AG09309 (cell line): ENCODE measurements around the gene LPCAT3.
"Not testable (repeated sequence)": the region's sequence is repeated elsewhere in the genome, so short reads cannot be mapped to it uniquely, and the experiment has no call there.

Experiments
- DNase-seq: peaks from one replicate; pipeline ENCODE4 v3.0.0-alpha.2; 2010; ENCODE audit warnings: low read depth
- H3K4me3 ChIP-seq: 2 replicates; pipeline ENCODE4 v1.5.1; 2011; ENCODE audit warnings: mild to moderate bottlenecking, low read depth, low read length, moderate library complexity; ENCODE audit not compliant: control insufficient read depth
- CTCF ChIP-seq: IDR thresholded peaks from 2 replicates; pipeline ENCODE4 v1.5.1; 2011; ENCODE audit warnings: mild to moderate bottlenecking, low read depth, low read length, inconsistent platforms; ENCODE audit not compliant: insufficient read depth, control insufficient read depth; ENCODE audit errors: missing control alignments

Gene LPCAT3

GRCh38 chr12:7019043-7019569 is 830 bp upstream of the LPCAT3 start:
- peak overlapping the region; percentile 82 for H3K4me3 ChIP-seq
- no peak for DNase-seq
- no peak for TF ChIP-seq CTCF

- DNase-seq, result no peak
- no peak for TF ChIP-seq CTCF
- H3K4me3 ChIP-seq, result peak overlapping the region; percentile 82
Measured at GRCh38 chr12:7017870-7018349, 366 bp downstream of the LPCAT3 start.

GRCh38 chr12:7016958-7017571 is 1.2 kb downstream of the LPCAT3 start:
- no peak for TF ChIP-seq CTCF
- DNase-seq, result no peak
- H3K4me3 ChIP-seq, result no peak overlapping the region

- TF ChIP-seq CTCF, result no peak
- H3K4me3 ChIP-seq, result no peak overlapping the region
- no peak for DNase-seq
Measured at GRCh38 chr12:7015555-7016370, 2.5 kb downstream of the LPCAT3 start.

GRCh38 chr12:7013101-7013500 is 5.2 kb downstream of the LPCAT3 start:
- no peak for TF ChIP-seq CTCF
- no peak overlapping the region for H3K4me3 ChIP-seq
- DNase-seq, result no peak

GRCh38 chr12:7012024-7012607 is 6.2 kb downstream of the LPCAT3 start:
- TF ChIP-seq CTCF, result no peak
- no peak for DNase-seq

GRCh38 chr12:7011398-7011797 is 6.9 kb downstream of the LPCAT3 start:
- not testable (repeated sequence) for H3K4me3 ChIP-seq, DNase-seq

More at GRCh38 chr12:7012024-7012607, 6.2 kb downstream of the LPCAT3 start:
- no peak overlapping the region for H3K4me3 ChIP-seq
